Esophagus (tissue), 2 donors: ENCODE results near the gene PLEKHA7. TPM values are rescaled to one million over a fixed set of nuclear protein-coding genes. Genes with fewer than 3 reads are reported as not detected.
"Not testable (repeated sequence)": the region's sequence is repeated elsewhere in the genome, so short reads cannot be mapped to it uniquely, and the experiment has no call there.

Source experiments
- H3K27ac ChIP-seq, 2 donors: one replicate each; pipeline ENCODE4 v1.5.1; 2013; ENCODE audit warnings: low read depth in 2 of 2, mild to moderate bottlenecking in 2 of 2, inconsistent platforms in 1 of 2, low read length in 1 of 2, moderate library complexity in 1 of 2
- H3K27me3 ChIP-seq, 2 donors: one replicate each; pipeline ENCODE4 v1.6.1; 2013; ENCODE audit warnings: low read length in 2 of 2, control low read depth in 1 of 2, mild to moderate bottlenecking in 1 of 2; ENCODE audit not compliant: insufficient read depth in 2 of 2, control insufficient read depth in 1 of 2
- H3K36me3 ChIP-seq, 2 donors: one replicate each; pipeline ENCODE4 v1.6.1; 2013; ENCODE audit warnings: low read length in 1 of 2; ENCODE audit not compliant: control insufficient read depth in 2 of 2, insufficient read depth in 2 of 2
- H3K4me1 ChIP-seq, 2 donors: one replicate each; pipeline ENCODE4 v1.6.1; 2013; ENCODE audit warnings: low read length in 1 of 2; ENCODE audit not compliant: control insufficient read depth in 2 of 2, insufficient read depth in 2 of 2
- H3K4me3 ChIP-seq, 2 donors: one replicate each; pipeline ENCODE4 v1.5.1; 2013; ENCODE audit warnings: low read length in 2 of 2, mild to moderate bottlenecking in 2 of 2, low read depth in 1 of 2, moderate library complexity in 1 of 2
- H3K9me3 ChIP-seq, 2 donors: one replicate each; pipeline ENCODE4 v1.6.1; 2013; ENCODE audit warnings: mild to moderate bottlenecking in 2 of 2, low read depth in 1 of 2, low read length in 1 of 2, moderate library complexity in 1 of 2; ENCODE audit not compliant: control insufficient read depth in 2 of 2, insufficient read depth in 1 of 2
- WGBS, 2 donors: extraction: QIAGEN DNeasy Blood & Tissue Kit; methylation state at CpG; one replicate each; pipeline ENCODE4 v1.1.7; 2013; 5-methylcytosine and 5-hydroxymethylcytosine counted together
- polyA plus RNA-seq, 2 donors: library from polyadenylated mRNA; stranded (reverse); fragments of 200-250 nt; gene quantifications; one replicate each; pipeline ENCODE4 v1.2.3, GENCODE V29; 2013
- donor health status: healthy with polysubstance abuse.
- donor health status: Bipolar disorder and iron deficiency.

PLEKHA7 gene
- polyA plus RNA-seq, 2 donors, result 41.4 to 46.0 TPM

DNA sequence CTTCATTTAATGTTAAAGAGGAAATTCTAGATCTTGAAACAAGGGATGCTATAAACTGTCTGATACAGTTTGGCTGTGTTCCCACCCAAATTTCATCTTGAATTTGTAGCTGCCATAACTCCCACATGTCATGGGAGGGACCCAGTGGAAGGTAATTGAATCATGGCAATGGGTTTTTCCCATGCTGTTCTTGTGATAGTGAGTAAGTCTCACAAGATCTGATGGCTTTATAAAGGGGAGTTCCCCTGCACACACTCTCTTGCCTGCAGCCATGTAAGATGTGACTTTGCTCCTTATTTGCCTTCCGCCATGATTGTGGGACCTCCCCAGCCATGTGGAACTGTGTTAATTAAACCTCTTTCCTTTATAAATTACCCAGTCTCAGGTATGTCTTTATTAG is 149.8 kb downstream of the PLEKHA7 start:
- H3K4me3 ChIP-seq, H3K9me3 ChIP-seq, H3K36me3 ChIP-seq, H3K4me1 ChIP-seq, H3K27me3 ChIP-seq, H3K27ac ChIP-seq: not testable (repeated sequence)
- 88 to 96% methylated on average over 1 of the region's 1 CpG for WGBS, 2 donors

- H3K4me3 ChIP-seq, result no peak overlapping the region
- H3K4me1 ChIP-seq, result peaks cover 0 to 5% of the 10 kb centered on the region in 2 donors
- H3K27ac ChIP-seq, result no peak overlapping the region
- WGBS, 2 donors, result 71 to 78% methylated on average over 10 of the region's 10 CpGs
- peaks cover 0 to 6% of the 10 kb centered on the region in 2 donors for H3K36me3 ChIP-seq
- no peaks in the 10 kb centered on the region for H3K9me3 ChIP-seq
- no peaks in the 10 kb centered on the region for H3K27me3 ChIP-seq
Measured at GRCh38 chr11:16863389-16863788, 150.8 kb downstream of the PLEKHA7 start.

DNA sequence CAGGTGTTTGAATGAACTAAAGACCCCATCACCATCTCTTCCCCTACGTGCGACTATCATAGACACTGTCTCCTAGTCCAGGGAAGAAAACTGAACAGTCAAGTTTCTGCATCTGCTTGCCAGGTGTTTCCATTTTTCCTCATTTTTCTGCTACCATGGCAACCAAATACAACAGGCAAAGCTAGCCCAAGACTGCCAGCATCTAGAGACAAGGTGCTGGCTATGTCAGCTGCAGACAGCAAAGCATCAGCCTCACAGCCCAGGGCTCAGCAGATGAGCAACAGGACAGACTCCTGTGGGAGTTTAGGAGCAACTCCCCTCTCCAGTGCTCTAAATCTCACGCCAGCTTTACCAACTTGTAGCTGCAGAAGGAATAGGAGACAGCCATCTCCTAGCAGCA is 151.5 kb downstream of the PLEKHA7 start:
- no peak overlapping the region for H3K27ac ChIP-seq
- peaks cover 0 to 5% of the 10 kb centered on the region in 2 donors for H3K4me1 ChIP-seq
- H3K27me3 ChIP-seq, result no peaks in the 10 kb centered on the region
- WGBS, 2 donors, result 72 to 85% methylated on average over 3 of the region's 3 CpGs
- H3K36me3 ChIP-seq, result peaks cover 0 to 4% of the 10 kb centered on the region in 2 donors
- H3K4me3 ChIP-seq, result no peak overlapping the region
- H3K9me3 ChIP-seq, result no peaks in the 10 kb centered on the region

GRCh38 chr11:16861862-16862261 is 152.4 kb downstream of the PLEKHA7 start:
- H3K9me3 ChIP-seq, result no peaks in the 10 kb centered on the region
- 70 to 73% methylated on average over 3 of the region's 3 CpGs for WGBS, 2 donors
- no peak overlapping the region for H3K4me3 ChIP-seq
- H3K27ac ChIP-seq, result no peak overlapping the region
- peaks cover 0 to 5% of the 10 kb centered on the region in 2 donors for H3K4me1 ChIP-seq
- H3K36me3 ChIP-seq, result peaks cover 0 to 9% of the 10 kb centered on the region in 2 donors
- no peaks in the 10 kb centered on the region for H3K27me3 ChIP-seq

DNA sequence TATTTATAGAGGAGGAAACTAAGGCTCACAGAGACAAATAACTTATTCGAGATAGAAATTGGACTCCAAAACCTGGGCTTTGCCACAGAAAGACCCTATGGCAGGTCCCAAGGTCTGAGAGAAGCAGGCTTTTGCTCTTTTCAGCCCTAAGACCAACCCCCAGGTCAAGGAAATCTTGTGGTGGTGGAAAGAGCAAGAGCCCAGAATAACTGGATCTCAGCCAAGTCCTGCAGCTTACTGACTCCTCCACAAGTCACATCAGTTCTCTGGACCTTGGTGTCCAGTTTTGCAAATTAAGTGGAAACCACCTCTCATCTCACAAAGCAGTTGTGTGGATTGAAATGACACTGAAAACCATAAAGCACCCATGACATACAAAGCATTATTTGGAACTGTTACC is 153.6 kb downstream of the PLEKHA7 start:
- peaks cover 0 to 5% of the 10 kb centered on the region in 2 donors for H3K4me1 ChIP-seq
- no peak overlapping the region for H3K4me3 ChIP-seq
- WGBS, 2 donors, result 69 to 75% methylated on average over 1 of the region's 1 CpG
- H3K27me3 ChIP-seq, result no peaks in the 10 kb centered on the region
- H3K36me3 ChIP-seq, result peaks cover 0 to 14% of the 10 kb centered on the region in 2 donors
- no peak overlapping the region for H3K27ac ChIP-seq
- no peaks in the 10 kb centered on the region for H3K9me3 ChIP-seq

- Histone ChIP-seq H3K4me1 (peaks cover 0 to 5% of the 10 kb centered on the region in 2 donors), H3K9me3 (no peaks in the 10 kb centered on the region), H3K27ac (no peak overlapping the region), H3K36me3 (peaks cover 1 to 20% of the 10 kb centered on the region in 2 donors), H3K27me3 (no peaks in the 10 kb centered on the region), H3K4me3 (no peak overlapping the region)
- WGBS, 2 donors, result 66 to 70% methylated on average over 6 of the region's 6 CpGs
Measured at GRCh38 chr11:16859651-16860050, 154.6 kb downstream of the PLEKHA7 start.

DNA sequence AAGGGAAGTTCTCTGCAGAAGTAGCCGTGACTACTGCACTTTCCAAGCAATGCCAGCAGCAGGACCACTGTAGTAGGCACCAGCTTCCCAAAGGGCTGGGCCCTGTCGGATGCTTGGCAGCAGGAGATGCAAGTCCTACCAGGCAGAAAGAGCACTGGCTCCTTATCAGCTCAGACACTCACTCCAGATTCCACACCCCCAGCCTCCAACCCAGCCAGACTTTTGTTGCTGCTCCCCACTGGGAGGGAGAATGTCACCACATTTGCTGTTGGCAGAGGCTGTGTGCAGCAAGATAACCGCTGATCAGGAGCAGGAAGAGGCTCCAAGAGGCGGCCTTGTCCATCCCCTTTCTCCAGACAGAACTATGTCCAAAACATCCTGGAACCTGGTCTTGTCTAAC is 157.0 kb downstream of the PLEKHA7 start:
- Histone ChIP-seq H3K27me3 (no peaks in the 10 kb centered on the region), H3K36me3 (peaks cover 5 to 20% of the 10 kb centered on the region in 2 donors), H3K9me3 (no peaks in the 10 kb centered on the region), H3K4me3 (no peak overlapping the region), H3K4me1 (peaks cover 0 to 5% of the 10 kb centered on the region in 2 donors), H3K27ac (no peak overlapping the region)
- 88 to 91% methylated on average over 4 of the region's 4 CpGs for WGBS, 2 donors

DNA sequence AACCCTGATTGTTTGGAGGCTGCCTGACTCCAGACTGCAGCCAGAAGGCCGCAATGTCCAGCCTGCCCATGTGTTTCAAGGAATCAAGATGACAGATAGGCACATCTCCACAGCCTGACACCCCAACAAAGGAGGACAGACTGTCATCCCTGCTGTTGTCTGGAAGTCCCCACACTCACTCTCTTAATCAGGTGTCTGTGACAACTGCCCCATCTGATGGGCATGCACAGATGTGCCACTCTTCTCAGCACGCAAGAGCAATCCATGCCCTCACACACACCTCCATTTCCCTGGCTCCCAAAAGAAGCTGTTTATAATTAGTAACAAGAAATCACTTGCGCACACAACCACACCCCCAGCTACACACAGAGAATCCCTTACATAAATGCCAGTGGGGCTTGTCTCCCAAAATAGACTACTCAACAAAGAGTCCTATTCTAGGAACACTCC is 158.2 kb downstream of the PLEKHA7 start:
- Histone ChIP-seq H3K27ac (no peak overlapping the region), H3K4me3 (no peak overlapping the region), H3K4me1 (peaks cover 0 to 2% of the 10 kb centered on the region in 2 donors), H3K9me3 (no peaks in the 10 kb centered on the region), H3K27me3 (no peaks in the 10 kb centered on the region), H3K36me3 (peaks cover 5 to 24% of the 10 kb centered on the region in 2 donors)
- WGBS, 2 donors, result 88 to 89% methylated on average over 3 of the region's 3 CpGs

DNA sequence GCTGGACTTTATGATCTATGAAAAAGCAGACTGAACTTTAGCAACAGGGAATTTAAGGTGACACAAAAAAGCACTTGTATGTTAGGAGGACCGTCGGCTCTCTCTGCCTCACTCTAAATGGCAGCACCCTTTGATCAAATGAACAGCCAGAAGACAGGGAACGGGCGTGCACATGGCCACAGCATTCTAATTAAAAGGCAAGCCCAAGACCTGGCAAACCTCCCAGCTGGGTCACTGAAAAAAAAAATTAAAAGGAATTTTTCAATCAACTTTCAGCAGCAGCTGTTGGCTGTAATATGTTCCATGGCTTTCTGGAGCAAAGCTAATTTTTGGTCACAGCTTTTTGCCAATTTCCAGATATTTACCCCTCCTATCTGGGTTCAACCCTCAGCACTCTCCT is 159.2 kb downstream of the PLEKHA7 start:
- Histone ChIP-seq H3K27me3 (no peaks in the 10 kb centered on the region), H3K36me3 (peaks cover 5 to 29% of the 10 kb centered on the region in 2 donors)
- 85 to 96% methylated on average over 4 of the region's 4 CpGs for WGBS, 2 donors

GRCh38 chr11:16853859-16854258 is 160.4 kb downstream of the PLEKHA7 start:
- Histone ChIP-seq H3K36me3 (peaks cover 5 to 34% of the 10 kb centered on the region in 2 donors), H3K9me3 (no peaks in the 10 kb centered on the region), H3K27me3 (no peaks in the 10 kb centered on the region), H3K4me1 (no peaks in the 10 kb centered on the region), H3K4me3 (no peak overlapping the region), H3K27ac (no peak overlapping the region)
- 82 to 86% methylated on average over 2 of the region's 2 CpGs for WGBS, 2 donors

More for the DNA sequence above, 159.2 kb downstream of the PLEKHA7 start:
- Histone ChIP-seq H3K27ac (no peak overlapping the region), H3K4me1 (no peaks in the 10 kb centered on the region), H3K9me3 (no peaks in the 10 kb centered on the region), H3K4me3 (no peak overlapping the region)
